ENCODE measurements around the gene AKAP13.

The AKAP13 gene

DNA sequence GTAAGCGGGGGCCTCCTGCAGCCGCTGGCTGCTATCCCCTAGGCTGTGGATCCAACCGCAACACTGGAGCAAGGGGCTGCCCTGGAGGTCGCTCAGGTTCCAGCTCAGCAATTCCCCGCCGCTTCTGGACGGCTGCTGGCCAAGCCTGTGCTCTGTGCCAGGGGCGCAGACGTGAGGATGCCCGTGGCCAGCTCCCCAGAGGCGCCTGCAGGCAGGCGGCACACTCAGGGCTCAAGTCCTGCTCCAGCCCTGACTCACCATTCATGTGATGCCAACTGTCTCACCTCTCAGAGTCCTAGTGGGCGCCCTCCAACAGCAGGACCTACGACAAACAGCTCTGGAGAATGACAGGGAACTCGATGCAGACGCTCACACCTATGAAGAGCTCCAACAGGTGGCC, 382.8 kb downstream of the AKAP13 start:
- H4K20me1 ChIP-seq: peaks cover 0 to 86% (median 50%) of the 10 kb centered on the region in 11 experiments; a peak in 18 of 22 replicates
- H3K27ac ChIP-seq: peak overlapping the region in 1 of 11 experiments; percentile 45; a peak in 1 of 22 replicates
- H3K27me3 ChIP-seq: no peaks in the 10 kb centered on the region
- peaks cover 5 to 72% (median 43%) of the 10 kb centered on the region in 11 experiments; a peak in 20 of 22 replicates for H3K36me3 ChIP-seq
- no peak overlapping the region for H3K9ac ChIP-seq
- peaks cover 0 to 1% (median 0%) of the 10 kb centered on the region in 11 experiments; a peak in 1 of 22 replicates for H3K9me3 ChIP-seq (replicated peaks in 1 of 11)
- no peak for TF ChIP-seq Cebpa-rat (IDR thresholded peaks at IDR 0.05)
- peaks cover 7 to 22% (median 15%) of the 10 kb centered on the region in 10 experiments for H3K4me1 ChIP-seq
- H3K4me3 ChIP-seq: no peak overlapping the region
- H3K4me2 ChIP-seq: no peak overlapping the region

DNA sequence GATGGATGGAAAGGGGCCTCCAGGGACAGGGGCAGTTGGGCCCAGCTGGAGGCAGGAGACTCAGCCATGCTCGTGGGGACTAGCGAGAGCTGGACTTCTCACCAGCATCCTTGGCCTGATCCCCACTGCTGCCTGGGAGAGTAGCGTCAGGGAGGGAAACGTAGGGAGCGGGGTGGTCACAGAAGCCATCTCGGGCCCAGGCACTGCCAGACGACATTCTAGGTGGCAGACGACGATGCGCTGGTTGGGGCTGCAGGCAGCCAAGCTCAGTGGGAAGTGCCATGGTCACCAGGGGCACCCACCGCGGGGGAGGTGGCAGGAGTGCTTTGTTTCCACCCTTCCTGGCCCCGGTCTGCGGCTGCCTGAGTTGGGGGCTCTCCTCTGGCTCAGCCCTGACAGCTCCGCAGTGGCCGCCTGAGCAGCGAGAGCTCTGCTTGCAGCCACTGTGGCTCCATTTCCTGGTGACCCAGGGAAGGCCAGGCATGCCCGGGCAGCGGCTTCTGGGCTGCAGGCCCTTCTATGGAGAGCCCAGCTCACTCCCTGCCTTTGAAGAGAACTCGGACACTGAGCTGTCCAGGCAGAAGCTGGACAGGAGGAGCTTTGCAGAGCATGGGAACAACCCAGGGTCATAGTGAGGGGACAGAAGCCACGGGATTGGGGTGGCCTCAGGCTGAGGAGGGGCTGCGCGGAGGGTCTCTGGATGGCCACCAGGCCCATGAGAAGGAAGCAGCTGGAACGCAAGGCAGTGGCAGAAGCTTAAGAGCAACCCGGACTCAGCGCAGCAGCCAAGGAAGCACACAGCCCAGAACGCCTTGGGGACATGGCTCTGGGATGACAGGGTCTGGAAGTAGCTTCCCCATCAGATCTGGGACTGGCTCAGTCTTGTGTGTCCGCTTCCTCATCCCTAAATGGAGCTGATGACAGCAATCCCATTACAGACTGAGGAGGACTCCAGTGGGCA, 383.6 kb downstream of the AKAP13 start:
- Histone ChIP-seq H3K4me3 (no peak overlapping the region), H4K20me1 (peaks cover 0 to 92% (median 53%) of the 10 kb centered on the region in 11 experiments; a peak in 18 of 22 replicates), H3K4me1 (peaks cover 7 to 22% (median 15%) of the 10 kb centered on the region in 10 experiments), H3K27ac (peak overlapping the region in 6 of 11 experiments; percentile 6 to 52 (median 30); a peak in 8 of 22 replicates), H3K27me3 (no peaks in the 10 kb centered on the region), H3K9me3 (replicated peaks in 1 of 11) (peaks cover 0 to 9% (median 0%) of the 10 kb centered on the region in 11 experiments; a peak in 5 of 22 replicates), H3K4me2 (peak overlapping the region in 8 of 11 experiments; percentile 20 to 61 (median 46); a peak in 13 of 22 replicates), H3K9ac (peak overlapping the region in 2 of 11 experiments; percentile 4 to 9; a peak in 1 of 22 replicates), H3K36me3 (peaks cover 5 to 72% (median 43%) of the 10 kb centered on the region in 11 experiments; a peak in 19 of 22 replicates)
- no peak for TF ChIP-seq Cebpa-rat (IDR thresholded peaks at IDR 0.05)

DNA sequence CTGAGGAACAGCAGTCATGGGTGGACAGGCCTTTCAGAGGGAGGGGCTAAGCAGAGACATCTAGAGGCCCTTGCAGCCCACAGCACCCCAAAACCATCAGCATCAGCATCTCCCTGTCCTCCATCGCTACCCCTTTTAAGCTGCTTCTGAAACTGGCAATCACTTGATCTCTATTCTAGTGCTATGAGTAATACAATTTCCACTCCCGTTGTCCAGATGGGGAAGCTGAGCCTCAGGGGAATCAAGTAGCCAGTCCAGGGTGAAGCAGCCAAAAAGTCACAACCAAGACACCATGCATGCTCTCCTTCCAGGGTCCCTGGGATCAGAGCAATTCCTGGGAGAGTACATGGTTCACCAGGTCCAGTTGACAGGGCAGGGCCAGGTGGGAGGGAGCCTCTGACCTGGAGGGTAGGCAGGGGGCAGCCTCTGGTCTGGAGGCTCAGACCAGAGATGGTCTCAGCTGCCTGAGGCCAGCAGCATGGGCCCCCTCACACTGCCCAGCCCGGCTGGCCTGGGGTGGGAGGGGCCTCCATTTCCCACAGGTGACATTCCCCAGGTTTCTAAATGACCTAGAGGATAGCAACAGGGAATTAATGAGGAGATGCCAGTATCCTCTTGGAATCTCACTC, 384.4 kb downstream of the AKAP13 start:
- TF ChIP-seq Cebpa-rat (IDR thresholded peaks at IDR 0.05): no peak
- H3K4me3 ChIP-seq: no peak overlapping the region
- no peaks in the 10 kb centered on the region for H3K27me3 ChIP-seq
- H3K9me3 ChIP-seq (replicated peaks in 1 of 11): peaks cover 0 to 17% (median 0%) of the 10 kb centered on the region in 11 experiments; a peak in 5 of 22 replicates
- H3K9ac ChIP-seq: peak overlapping the region in 1 of 11 experiments; percentile 45; a peak in 1 of 22 replicates
- H4K20me1 ChIP-seq: peaks cover 0 to 99% (median 57%) of the 10 kb centered on the region in 11 experiments; a peak in 18 of 22 replicates
- H3K36me3 ChIP-seq: peaks cover 11 to 71% (median 44%) of the 10 kb centered on the region in 11 experiments; a peak in 19 of 22 replicates
- peaks cover 7 to 22% (median 15%) of the 10 kb centered on the region in 10 experiments for H3K4me1 ChIP-seq
- peak overlapping the region in 4 of 11 experiments; percentile 13 to 45 (median 30); a peak in 6 of 22 replicates for H3K27ac ChIP-seq
- H3K4me2 ChIP-seq: peak overlapping the region in 9 of 11 experiments; percentile 10 to 61 (median 46); a peak in 15 of 22 replicates

DNA sequence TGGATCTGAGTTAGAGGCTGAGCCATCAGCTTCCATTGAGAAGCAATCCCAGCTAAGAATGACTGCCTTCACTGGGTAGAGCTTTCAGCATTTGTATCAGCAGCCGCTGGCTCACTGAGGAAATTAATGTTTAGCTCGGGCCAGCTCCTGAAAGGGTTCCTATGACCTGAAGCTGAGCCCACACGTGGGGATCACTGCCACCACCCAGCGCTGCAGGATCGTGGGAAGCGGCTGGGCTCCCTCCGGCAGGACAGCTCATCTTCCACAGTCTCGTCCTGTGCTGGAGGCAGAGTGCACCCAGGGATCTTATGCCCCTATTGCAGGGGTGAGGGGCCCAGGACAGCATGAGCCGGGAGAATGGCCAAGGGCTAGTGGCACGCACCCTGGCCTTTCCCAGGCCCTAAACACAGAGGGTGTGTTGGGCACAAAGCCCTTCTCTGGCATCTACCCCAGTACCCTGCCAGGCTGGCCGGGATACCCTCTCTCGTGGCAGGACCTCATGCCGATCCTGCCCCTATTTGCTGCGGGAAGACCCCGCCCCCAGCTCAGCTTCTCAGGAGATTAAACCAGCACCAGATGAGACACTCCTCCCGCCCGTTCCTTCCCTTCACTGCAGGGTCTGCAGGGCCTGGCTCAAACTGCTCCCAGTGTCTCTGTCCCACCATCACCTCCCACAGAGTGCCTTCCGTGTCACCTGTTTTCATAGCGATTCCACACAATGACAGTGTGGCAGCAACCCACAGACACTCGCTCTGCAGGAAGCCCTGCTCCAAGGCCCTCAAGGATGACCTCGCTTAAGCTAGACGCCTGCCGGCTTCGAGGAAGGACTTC, 385.8 kb downstream of the AKAP13 start:
- no peak overlapping the region for H3K9ac ChIP-seq
- H3K27me3 ChIP-seq: no peaks in the 10 kb centered on the region
- peaks cover 0 to 99% (median 65%) of the 10 kb centered on the region in 11 experiments; a peak in 18 of 22 replicates for H4K20me1 ChIP-seq
- no peak overlapping the region for H3K4me3 ChIP-seq
- H3K4me1 ChIP-seq: peaks cover 7 to 22% (median 15%) of the 10 kb centered on the region in 10 experiments
- peaks cover 11 to 66% (median 43%) of the 10 kb centered on the region in 11 experiments; a peak in 19 of 22 replicates for H3K36me3 ChIP-seq
- H3K9me3 ChIP-seq (replicated peaks in 1 of 11): peaks cover 0 to 17% (median 0%) of the 10 kb centered on the region in 11 experiments; a peak in 5 of 22 replicates
- no peak overlapping the region for H3K27ac ChIP-seq
- TF ChIP-seq Cebpa-rat (IDR thresholded peaks at IDR 0.05): no peak
- H3K4me2 ChIP-seq: no peak overlapping the region

DNA sequence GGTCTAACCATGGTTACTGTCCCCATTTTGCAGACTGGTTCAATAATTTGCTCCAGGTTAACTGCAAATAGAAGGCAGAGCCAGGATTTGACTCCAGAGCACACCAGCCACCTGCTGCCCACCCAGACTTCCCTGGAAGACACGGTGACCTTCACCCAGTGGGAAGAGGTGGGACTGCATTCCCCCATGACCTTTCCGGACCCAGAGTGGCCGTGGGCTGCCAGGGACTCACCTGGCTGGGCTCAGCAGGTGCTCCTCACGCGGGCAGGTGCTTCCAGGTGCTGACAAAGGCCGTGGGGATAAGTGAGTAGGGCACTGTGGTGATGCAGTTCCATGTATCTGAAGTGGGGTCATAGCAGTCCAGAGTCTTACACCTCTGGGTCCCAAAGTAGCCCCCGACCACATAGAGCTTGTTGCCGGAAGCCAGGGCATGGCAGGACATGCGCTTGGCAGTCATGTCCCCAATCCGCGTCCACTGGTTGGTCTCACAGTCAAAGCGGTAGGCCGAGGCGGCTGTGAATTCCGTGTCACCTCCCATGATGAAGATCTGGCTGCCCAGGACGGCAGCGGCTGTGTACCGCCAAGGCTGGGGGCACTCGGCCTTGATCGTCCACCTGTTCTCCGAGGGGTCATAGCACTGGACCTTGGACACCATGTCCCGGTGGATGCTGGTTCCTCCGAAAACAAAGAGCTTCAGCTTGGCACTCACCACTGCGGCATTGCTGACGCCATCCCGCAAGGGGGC, 387.6 kb downstream of the AKAP13 start:
- Histone ChIP-seq H4K20me1 (peaks cover 0 to 99% (median 71%) of the 10 kb centered on the region in 11 experiments; a peak in 18 of 22 replicates), H3K36me3 (peaks cover 11 to 49% (median 36%) of the 10 kb centered on the region in 11 experiments; a peak in 19 of 22 replicates), H3K9ac (no peak overlapping the region), H3K9me3 (replicated peaks in 1 of 11) (peaks cover 0 to 17% (median 0%) of the 10 kb centered on the region in 11 experiments; a peak in 5 of 22 replicates), H3K4me1 (peaks cover 7 to 22% (median 15%) of the 10 kb centered on the region in 10 experiments), H3K4me2 (no peak overlapping the region), H3K27me3 (no peaks in the 10 kb centered on the region), H3K4me3 (no peak overlapping the region), H3K27ac (no peak overlapping the region)
- no peak for TF ChIP-seq Cebpa-rat (IDR thresholded peaks at IDR 0.05)

DNA sequence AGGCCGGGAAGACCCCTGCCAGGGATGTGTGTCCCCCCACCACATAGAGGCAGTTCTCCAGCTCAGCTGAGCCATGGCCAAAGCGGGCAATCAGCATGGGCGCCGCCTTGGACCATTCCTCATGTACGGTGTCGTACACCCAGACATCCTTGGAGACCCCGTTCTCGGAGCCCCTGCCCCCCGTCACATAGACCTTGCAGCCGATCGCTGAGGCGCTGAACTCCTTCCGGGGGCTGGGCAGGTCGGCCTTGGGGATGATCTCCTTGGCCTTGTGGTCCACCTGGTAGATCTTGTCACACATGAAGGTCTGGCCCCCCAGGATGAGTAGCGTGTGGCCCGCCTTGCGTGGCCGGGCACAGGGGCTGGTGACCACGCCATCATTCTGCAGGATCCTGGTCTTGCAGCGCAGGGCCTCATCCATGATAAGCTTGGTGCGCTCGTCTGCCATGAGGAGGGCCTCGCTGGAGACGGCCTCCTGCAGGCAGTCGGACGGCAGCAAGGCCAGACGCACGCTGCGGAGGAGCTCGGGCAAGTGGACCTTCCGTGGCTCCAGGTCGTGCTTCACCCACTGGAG, 388.3 kb downstream of the AKAP13 start:
- Histone ChIP-seq H3K9me3 (replicated peaks in 1 of 11) (peaks cover 0 to 17% (median 0%) of the 10 kb centered on the region in 11 experiments; a peak in 5 of 22 replicates), H4K20me1 (peaks cover 0 to 99% (median 65%) of the 10 kb centered on the region in 11 experiments; a peak in 18 of 22 replicates)

More for the DNA sequence above, 388.3 kb downstream of the AKAP13 start:
- Histone ChIP-seq H3K36me3 (peaks cover 11 to 41% (median 29%) of the 10 kb centered on the region in 11 experiments; a peak in 19 of 22 replicates), H3K27me3 (no peaks in the 10 kb centered on the region), H3K9ac (no peak overlapping the region), H3K4me2 (no peak overlapping the region), H3K27ac (peak overlapping the region in 1 of 11 experiments; percentile 9; a peak in 1 of 22 replicates), H3K4me3 (no peak overlapping the region), H3K4me1 (peaks cover 7 to 22% (median 14%) of the 10 kb centered on the region in 10 experiments)
- no peak for TF ChIP-seq Cebpa-rat (IDR thresholded peaks at IDR 0.05)

All from BLaER1 treated with 17β-estradiol and CSF1 and Interleukin-3, amounts not matched to agents 10 nM and 100 nM (cell line).